H9 (cell line): ENCODE data around the gene ZNF423. TPM values are rescaled to one million over a fixed set of nuclear protein-coding genes. Genes with fewer than 3 reads are reported as not detected.

Experiments used
- DNase-seq: peaks from one replicate; pipeline ENCODE4 v3.0.0-alpha.2; 2017
- H2AFZ ChIP-seq: one replicate; pipeline ENCODE4 v1.6.1; 2013; ENCODE audit warnings: mild to moderate bottlenecking, low read length, control low read depth, moderate library complexity
- H2AK5ac ChIP-seq: 2 replicates; pipeline ENCODE4 v1.6.1; 2013; ENCODE audit warnings: low read length, control low read depth, mixed read lengths; ENCODE audit not compliant: insufficient read length
- H2BK120ac ChIP-seq: one replicate; pipeline ENCODE4 v1.6.1; 2013; ENCODE audit warnings: low read depth, mild to moderate bottlenecking, low read length, control low read depth, inconsistent platforms; ENCODE audit not compliant: poor library complexity, severe bottlenecking
- H2BK12ac ChIP-seq: 2 replicates; pipeline ENCODE4 v1.6.1; 2013; ENCODE audit warnings: low read length, control low read depth, mixed read lengths, low read depth; ENCODE audit not compliant: insufficient read length
- H2BK15ac ChIP-seq: 2 replicates; pipeline ENCODE4 v1.6.1; 2013; ENCODE audit warnings: low read depth, low read length, control low read depth
- H2BK20ac ChIP-seq: one replicate; pipeline ENCODE4 v1.6.1; 2013; ENCODE audit warnings: low read depth, mild to moderate bottlenecking, low read length, control low read depth, inconsistent platforms; ENCODE audit not compliant: poor library complexity, severe bottlenecking
- H2BK5ac ChIP-seq: 2 replicates; pipeline ENCODE4 v1.6.1; 2013; ENCODE audit warnings: low read length, control low read depth, mixed read lengths; ENCODE audit not compliant: insufficient read length
- H3K14ac ChIP-seq: 2 replicates; pipeline ENCODE4 v1.6.1; 2013; ENCODE audit warnings: low read length, control low read depth; ENCODE audit not compliant: insufficient read depth
- H3K18ac ChIP-seq: 2 replicates; pipeline ENCODE4 v1.6.1; 2013; ENCODE audit warnings: low read depth, mild to moderate bottlenecking, mixed read lengths, low read length, control low read depth; ENCODE audit not compliant: insufficient read length
- H3K23ac ChIP-seq: 2 replicates; pipeline ENCODE4 v1.6.1; 2013; ENCODE audit warnings: low read length, control low read depth, mixed read lengths, low read depth; ENCODE audit not compliant: insufficient read length
- H3K23me2 ChIP-seq: 2 replicates; pipeline ENCODE4 v1.6.1; 2013; ENCODE audit warnings: low read depth, mild to moderate bottlenecking, mixed read lengths, low read length, control low read depth; ENCODE audit not compliant: insufficient read length, poor library complexity, severe bottlenecking
- H3K27ac ChIP-seq: 2 replicates; pipeline ENCODE4 v1.5.1; 2013; ENCODE audit warnings: low read length, control low read depth, mixed read lengths, low read depth; ENCODE audit not compliant: insufficient read length
- H3K27me3 ChIP-seq: 2 replicates; pipeline ENCODE4 v1.6.1; 2013; ENCODE audit warnings: low read length, control low read depth, inconsistent platforms; ENCODE audit not compliant: insufficient read depth
- H3K4ac ChIP-seq: 2 replicates; pipeline ENCODE4 v1.6.1; 2013; ENCODE audit warnings: low read depth, mild to moderate bottlenecking, control low read depth, inconsistent platforms, low read length, moderate library complexity
- H3K4me1 ChIP-seq: 2 replicates; pipeline ENCODE4 v1.6.1; 2013; ENCODE audit warnings: low read length, control low read depth, inconsistent platforms; ENCODE audit not compliant: insufficient read depth
- H3K4me2 ChIP-seq: 2 replicates; pipeline ENCODE4 v1.6.1; 2013; ENCODE audit warnings: low read length, control low read depth, mixed read lengths; ENCODE audit not compliant: insufficient read length, insufficient read depth
- H3K56ac ChIP-seq: 2 replicates; pipeline ENCODE4 v1.6.1; 2013; ENCODE audit warnings: low read depth, mild to moderate bottlenecking, mixed read lengths, low read length, control low read depth; ENCODE audit not compliant: insufficient read length
- H3K79me1 ChIP-seq: 2 replicates; pipeline ENCODE4 v1.6.1; 2013; ENCODE audit warnings: low read depth, mild to moderate bottlenecking, moderate library complexity, low read length, control low read depth, inconsistent platforms; ENCODE audit not compliant: insufficient read depth, poor library complexity, severe bottlenecking
- H3K79me2 ChIP-seq: 2 replicates; pipeline ENCODE4 v1.6.1; 2013; ENCODE audit warnings: low read length, control low read depth, inconsistent platforms; ENCODE audit not compliant: insufficient read depth
- H3K9ac ChIP-seq: 2 replicates; pipeline ENCODE4 v1.6.1; 2013; ENCODE audit warnings: low read length, control low read depth, mixed read lengths; ENCODE audit not compliant: insufficient read length; ENCODE audit errors: extremely low read depth
- H3K9me3 ChIP-seq: one replicate; pipeline ENCODE4 v1.6.1; 2013; ENCODE audit warnings: low read depth, low read length, inconsistent platforms; ENCODE audit not compliant: control insufficient read depth
- H3T11ph ChIP-seq: one replicate; pipeline ENCODE4 v1.6.1; 2013; ENCODE audit warnings: mild to moderate bottlenecking, low read length, control low read depth, inconsistent platforms
- H4K20me1 ChIP-seq: one replicate; pipeline ENCODE4 v1.6.1; 2013; ENCODE audit not compliant: control insufficient read depth, insufficient read length, insufficient read depth
- H4K5ac ChIP-seq: 2 replicates; pipeline ENCODE4 v1.6.1; 2013; ENCODE audit warnings: low read depth, mild to moderate bottlenecking, mixed read lengths, low read length, control low read depth; ENCODE audit not compliant: insufficient read length
- H4K8ac ChIP-seq: replicated peaks from 2 replicates; pipeline ENCODE4 v1.6.1; 2013; ENCODE audit warnings: low read length, control low read depth, mixed read lengths, low read depth; ENCODE audit not compliant: insufficient read length
- H4K91ac ChIP-seq: 2 replicates; pipeline ENCODE4 v1.6.1; 2013; ENCODE audit warnings: low read depth, mild to moderate bottlenecking, moderate library complexity, mixed read lengths, low read length, control low read depth; ENCODE audit not compliant: insufficient read length
- H3K27ac Mint-ChIP-seq, 3 experiments: 2 replicates in 2 of 3; 3 replicates in 1 of 3; pipeline ENCODE4 v1.8.0; 2020 to 2021; ENCODE audit warnings: mixed read lengths in 3 of 3, mild to moderate bottlenecking in 1 of 3, moderate library complexity in 1 of 3
- H3K27me3 Mint-ChIP-seq: 2 replicates; pipeline ENCODE4 v1.8.0; 2021; ENCODE audit warnings: low read depth, mild to moderate bottlenecking, moderate library complexity, mixed read lengths
- H3K36me3 Mint-ChIP-seq, 3 experiments: 2 replicates in 2 of 3; 3 replicates in 1 of 3; pipeline ENCODE4 v1.8.0; 2020 to 2021; ENCODE audit warnings: low read depth in 3 of 3, mixed read lengths in 3 of 3; ENCODE audit not compliant: insufficient read depth in 1 of 3
- H3K4me1 Mint-ChIP-seq, 2 experiments: 2 replicates each; pipeline ENCODE4 v1.8.0; 2020; ENCODE audit warnings: mixed read lengths in 2 of 2
- H3K4me3 Mint-ChIP-seq, 2 experiments: 2 replicates in 1 of 2; 3 replicates in 1 of 2; pipeline ENCODE4 v1.8.0; 2020 to 2021; ENCODE audit warnings: mild to moderate bottlenecking in 2 of 2, mixed read lengths in 2 of 2, moderate library complexity in 1 of 2
- H3K9me3 Mint-ChIP-seq, 2 experiments: 2 replicates in 1 of 2; 3 replicates in 1 of 2; pipeline ENCODE4 v1.8.0; 2020; ENCODE audit warnings: mild to moderate bottlenecking in 2 of 2, mixed read lengths in 2 of 2, moderate library complexity in 1 of 2
- CTCF ChIP-seq: fragments of 200-600 bp; sonication (generic); conservative IDR thresholded peaks from 3 replicates; pipeline ENCODE4 v1.8.0; 2021; ENCODE audit warnings: antibody characterized with exemption, mild to moderate bottlenecking
- WGBS: extraction: QIAGEN DNeasy Blood & Tissue Kit; methylation state at CpG from one replicate; pipeline ENCODE4 v1.1.7; 2013; ENCODE audit warnings: missing lambda C conversion rate, low lambda C conversion rate, mixed read lengths; ENCODE audit not compliant: insufficient read length; ENCODE audit errors: extremely low coverage; 5-methylcytosine and 5-hydroxymethylcytosine counted together
- total RNA-seq: library from RNA; stranded (reverse); gene quantifications from 2 replicates; pipeline ENCODE4 v1.2.1, GENCODE V29; 2021

The ZNF423 gene
- total RNA-seq, 1 experiment from 2014 or later, result 51.5 TPM

DNA sequence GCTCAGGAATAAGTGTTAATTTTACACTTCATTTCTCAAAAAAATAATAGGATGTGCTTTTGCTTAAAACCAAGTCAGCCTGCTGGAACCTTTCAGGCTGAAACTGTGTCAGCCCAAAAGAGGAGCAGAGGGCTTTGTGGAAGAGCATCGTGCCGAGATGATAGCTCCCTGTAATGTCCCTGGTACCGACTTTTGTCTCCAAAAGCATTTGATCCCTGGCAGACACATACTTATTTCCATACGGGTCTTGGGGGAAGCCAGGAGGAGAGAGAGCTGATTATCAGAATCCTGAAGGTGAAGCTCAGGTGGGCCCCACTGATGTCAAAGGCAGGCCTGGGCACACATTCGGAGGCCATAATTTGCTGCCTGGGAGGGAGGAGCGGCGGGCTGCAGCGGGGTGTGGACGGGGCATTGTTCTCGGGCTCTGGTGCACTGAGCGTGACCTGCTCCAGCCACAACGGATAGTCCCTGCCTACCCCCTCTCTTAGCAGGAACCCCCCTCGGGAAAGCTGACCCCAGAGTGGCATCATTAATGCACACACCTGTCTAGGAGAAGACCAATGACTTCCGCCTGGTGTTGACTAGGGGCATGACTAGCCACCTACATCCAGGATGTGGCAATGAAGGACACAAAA lies 326.4 kb downstream of the ZNF423 start:
- Histone ChIP-seq H4K20me1 (no peaks in the 10 kb centered on the region), H3K79me2 (no peaks in the 10 kb centered on the region), H3K9me3 (no peaks in the 10 kb centered on the region), H2BK12ac (no peak overlapping the region), H3K27ac (no peak overlapping the region), H3K79me1 (no peaks in the 10 kb centered on the region), H2BK5ac (no peak overlapping the region), H3K27me3 (no peaks in the 10 kb centered on the region), H2BK120ac (no peak overlapping the region), H3K18ac (no peak overlapping the region), H3T11ph (no peak overlapping the region), H4K91ac (no peak overlapping the region), H3K4me2 (no peak overlapping the region), H3K56ac (no peak overlapping the region), H4K8ac (no peak overlapping the region), H3K9ac (no peak overlapping the region), H2AK5ac (no peak overlapping the region), H3K14ac (no peak overlapping the region; the same call in 1 of the 2 replicates), H3K4ac (no peak overlapping the region), H2BK15ac (no peak overlapping the region), H2BK20ac (no peak overlapping the region), H4K5ac (no peak overlapping the region), H3K4me1 (peaks cover 4% of the 10 kb centered on the region; the same call in 1 of the 2 replicates), H3K23ac (no peak overlapping the region), H3K23me2 (no peaks in the 10 kb centered on the region), H2AFZ (no peak overlapping the region)
- H3K27me3 Mint-ChIP-seq, result no peaks in the 10 kb centered on the region
- no peak overlapping the region for H3K4me3 Mint-ChIP-seq
- H3K27ac Mint-ChIP-seq, result peak overlapping the region in 1 of 3 experiments; percentile 23; a peak in 3 of 7 replicates
- no CpG with 5 or more reads among the region's 14 CpGs for WGBS
- DNase-seq, result no peak
- peaks cover 51 to 65% of the 10 kb centered on the region in 2 experiments for H3K4me1 Mint-ChIP-seq
- H3K36me3 Mint-ChIP-seq, result no peaks in the 10 kb centered on the region; a peak in 1 of 7 replicates
- TF ChIP-seq CTCF, result no peak
- H3K9me3 Mint-ChIP-seq, result no peaks in the 10 kb centered on the region
